Neural cell (in vitro differentiated cells): Measurements from ENCODE around the gene LRP5. TPM values are rescaled to one million over a fixed set of nuclear protein-coding genes. Genes with fewer than 3 reads are reported as not detected.

Source experiments
- H2AFZ ChIP-seq: fragments of 200-600, 300-800 bp; sonication (generic), shearing (Covaris generic); 2 replicates; pipeline ENCODE4 v1.6.0; 2014; ENCODE audit warnings: low read depth, mild to moderate bottlenecking, antibody characterized with exemption, low read length, moderate library complexity
- H3F3A ChIP-seq: fragments of 200-600 bp; shearing (Covaris generic); 2 replicates; pipeline ENCODE4 v1.6.1; 2016; ENCODE audit warnings: mild to moderate bottlenecking, moderate library complexity, mixed read lengths, antibody characterized with exemption, low read length; ENCODE audit not compliant: insufficient read depth, poor library complexity, severe bottlenecking
- H3K27ac ChIP-seq: fragments of 200-600, 300-800 bp; sonication (generic), shearing (Covaris generic); 2 replicates; pipeline ENCODE4 v1.5.1; 2014; ENCODE audit warnings: mild to moderate bottlenecking, low read length, moderate library complexity
- H3K27me3 ChIP-seq: fragments of 300-800, 200-600 bp; sonication (generic), shearing (Covaris generic); 2 replicates; pipeline ENCODE4 v1.6.0; 2014; ENCODE audit warnings: mild to moderate bottlenecking, low read depth, low read length, moderate library complexity; ENCODE audit not compliant: insufficient read depth
- H3K36me3 ChIP-seq: fragments of 300-800, 200-600 bp; sonication (generic), shearing (Covaris generic); 2 replicates; pipeline ENCODE4 v1.5.1; 2014; ENCODE audit warnings: mild to moderate bottlenecking, antibody characterized with exemption, low read length, moderate library complexity; ENCODE audit not compliant: insufficient read depth
- H3K4me2 ChIP-seq: fragments of 300-800, 200-600 bp; sonication (generic), shearing (Covaris generic); 2 replicates; pipeline ENCODE4 v1.6.0; 2014; ENCODE audit warnings: mild to moderate bottlenecking, low read length
- H3K4me3 ChIP-seq: fragments of 300-800, 200-600 bp; sonication (generic), shearing (Covaris generic); 2 replicates; pipeline ENCODE4 v1.5.1; 2014; ENCODE audit warnings: mild to moderate bottlenecking, low read length, moderate library complexity
- H3K79me2 ChIP-seq: fragments of 200-600 bp; shearing (Covaris generic); replicated peaks from 2 replicates; pipeline ENCODE4 v1.6.0; 2014; ENCODE audit warnings: mild to moderate bottlenecking, low read length, moderate library complexity; ENCODE audit not compliant: insufficient read depth
- H3K9ac ChIP-seq: fragments of 300-800, 200-600 bp; sonication (generic), shearing (Covaris generic); 2 replicates; pipeline ENCODE4 v1.6.1; 2016; ENCODE audit warnings: mild to moderate bottlenecking, low read length, mixed read lengths
- H3K9me2 ChIP-seq: fragments of 200-600 bp; shearing (Covaris generic); 2 replicates; pipeline ENCODE4 v1.6.1; 2016; ENCODE audit warnings: mild to moderate bottlenecking, low read length, mixed read lengths; ENCODE audit not compliant: insufficient read depth
- H3K9me3 ChIP-seq: fragments of 200-600, 300-800 bp; sonication (generic), shearing (Covaris generic); 2 replicates; pipeline ENCODE4 v1.6.1; 2016; ENCODE audit warnings: mild to moderate bottlenecking, mixed run types, low read length, moderate library complexity, mixed read lengths
- H4K20me1 ChIP-seq: fragments of 200-600 bp; shearing (Covaris generic); 2 replicates; pipeline ENCODE4 v1.6.1; 2016; ENCODE audit warnings: mild to moderate bottlenecking, mixed run types; ENCODE audit not compliant: insufficient read depth
- EP300 ChIP-seq: fragments of 450-650 bp; conservative IDR thresholded peaks from 2 replicates; pipeline ENCODE4 v1.6.1; 2014; ENCODE audit warnings: antibody characterized with exemption, mild to moderate bottlenecking, moderate library complexity; ENCODE audit not compliant: poor library complexity, severe bottlenecking
- EZH2 ChIP-seq: fragments of 200-600, 300-800 bp; shearing (Covaris generic), sonication (generic); IDR thresholded peaks from 2 replicates; pipeline ENCODE4 v1.6.1; 2014; ENCODE audit warnings: antibody characterized with exemption, low read length, borderline replicate concordance, mild to moderate bottlenecking; ENCODE audit not compliant: insufficient read depth, poor library complexity, severe bottlenecking
- MXI1 ChIP-seq: fragments of 450-650 bp; conservative IDR thresholded peaks from 2 replicates; pipeline ENCODE4 v1.6.1; 2014; ENCODE audit warnings: antibody characterized with exemption, mild to moderate bottlenecking; ENCODE audit not compliant: poor library complexity, severe bottlenecking
- POLR2AphosphoS5 ChIP-seq: IDR thresholded peaks from 2 replicates; pipeline ENCODE4 v1.6.1; 2012
- RAD21 ChIP-seq: fragments of 450-650 bp; conservative IDR thresholded peaks from 2 replicates; pipeline ENCODE4 v1.6.1; 2014; ENCODE audit warnings: antibody characterized with exemption, mild to moderate bottlenecking, moderate library complexity
- SMC3 ChIP-seq: fragments of 450-650 bp; conservative IDR thresholded peaks from 2 replicates; pipeline ENCODE4 v1.6.1; 2014; ENCODE audit warnings: antibody characterized with exemption, mild to moderate bottlenecking, moderate library complexity; ENCODE audit not compliant: poor library complexity
- TAF1 ChIP-seq: IDR thresholded peaks from 2 replicates; pipeline ENCODE4 v1.6.1; 2012; ENCODE audit warnings: low read depth
- polyA plus RNA-seq: library from polyadenylated mRNA; depleted of rRNA; stranded (reverse); fragments of >200 nt; gene quantifications from 2 replicates; pipeline ENCODE4 v1.2.3, GENCODE V29; 2014
- TF ChIP-seq, protein P1 (sequence below): fragments of 450-650 bp; IDR thresholded peaks from 2 replicates; pipeline ENCODE4 v1.5.1; 2014; ENCODE audit warnings: antibody characterized with exemption, mild to moderate bottlenecking, moderate library complexity; ENCODE audit not compliant: poor library complexity, severe bottlenecking
- TF ChIP-seq, protein P2 (sequence below): IDR thresholded peaks from 2 replicates; pipeline ENCODE4 v1.6.1; 2012; ENCODE audit warnings: borderline replicate concordance

The LRP5 gene
- polyA plus RNA-seq, 1 donor from 2014 or later = 3.0 TPM

DNA sequence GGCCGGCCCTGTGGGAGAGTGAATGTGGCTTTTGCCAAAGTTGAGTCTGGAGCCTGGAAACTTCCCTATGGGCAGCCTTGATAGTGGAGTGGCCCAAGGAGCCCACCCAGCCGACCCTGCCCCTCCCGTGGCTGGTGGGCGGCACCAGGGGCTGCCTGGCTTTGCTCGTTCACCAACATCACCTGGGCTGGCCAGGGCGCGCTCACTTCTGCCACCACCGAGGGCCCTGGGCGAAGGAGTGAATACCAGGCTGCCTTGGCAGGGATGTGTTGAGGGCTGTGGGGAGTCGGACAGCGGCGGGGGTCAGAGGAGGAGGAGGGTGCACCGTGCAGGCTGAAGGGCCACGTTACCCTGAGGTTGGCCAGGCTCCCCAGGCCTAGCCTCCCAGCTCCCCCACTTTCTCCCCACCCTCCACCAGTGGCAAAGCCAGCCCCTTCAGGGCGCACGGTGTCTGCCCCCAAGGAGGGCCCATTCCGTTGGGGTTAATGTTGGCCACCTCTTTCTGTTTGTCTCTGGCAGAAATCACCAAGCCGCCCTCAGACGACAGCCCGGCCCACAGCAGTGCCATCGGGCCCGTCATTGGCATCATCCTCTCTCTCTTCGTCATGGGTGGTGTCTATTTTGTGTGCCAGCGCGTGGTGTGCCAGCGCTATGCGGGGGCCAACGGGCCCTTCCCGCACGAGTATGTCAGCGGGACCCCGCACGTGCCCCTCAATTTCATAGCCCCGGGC, 125.7 kb downstream of the LRP5 start:
- Histone ChIP-seq H3K9ac (no peak overlapping the region), H3K9me3 (no peaks in the 10 kb centered on the region), H3K9me2 (no peaks in the 10 kb centered on the region), H3K4me3 (no peak overlapping the region), H3F3A (no peaks in the 10 kb centered on the region), H3K36me3 (no peaks in the 10 kb centered on the region), H2AFZ (no peak overlapping the region), H3K27me3 (no peaks in the 10 kb centered on the region), H4K20me1 (no peaks in the 10 kb centered on the region), H3K79me2 (no peaks in the 10 kb centered on the region), H3K4me2 (no peak overlapping the region), H3K27ac (no peak overlapping the region)
- TF ChIP-seq, protein P1, sequence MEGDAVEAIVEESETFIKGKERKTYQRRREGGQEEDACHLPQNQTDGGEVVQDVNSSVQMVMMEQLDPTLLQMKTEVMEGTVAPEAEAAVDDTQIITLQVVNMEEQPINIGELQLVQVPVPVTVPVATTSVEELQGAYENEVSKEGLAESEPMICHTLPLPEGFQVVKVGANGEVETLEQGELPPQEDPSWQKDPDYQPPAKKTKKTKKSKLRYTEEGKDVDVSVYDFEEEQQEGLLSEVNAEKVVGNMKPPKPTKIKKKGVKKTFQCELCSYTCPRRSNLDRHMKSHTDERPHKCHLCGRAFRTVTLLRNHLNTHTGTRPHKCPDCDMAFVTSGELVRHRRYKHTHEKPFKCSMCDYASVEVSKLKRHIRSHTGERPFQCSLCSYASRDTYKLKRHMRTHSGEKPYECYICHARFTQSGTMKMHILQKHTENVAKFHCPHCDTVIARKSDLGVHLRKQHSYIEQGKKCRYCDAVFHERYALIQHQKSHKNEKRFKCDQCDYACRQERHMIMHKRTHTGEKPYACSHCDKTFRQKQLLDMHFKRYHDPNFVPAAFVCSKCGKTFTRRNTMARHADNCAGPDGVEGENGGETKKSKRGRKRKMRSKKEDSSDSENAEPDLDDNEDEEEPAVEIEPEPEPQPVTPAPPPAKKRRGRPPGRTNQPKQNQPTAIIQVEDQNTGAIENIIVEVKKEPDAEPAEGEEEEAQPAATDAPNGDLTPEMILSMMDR = no peak
- TF ChIP-seq SMC3 (no peak), POLR2AphosphoS5 (no peak), EZH2 (no peak), MXI1 (no peak), TAF1 (no peak), RAD21 (no peak), EP300 (no peak)
- TF ChIP-seq, protein P2, sequence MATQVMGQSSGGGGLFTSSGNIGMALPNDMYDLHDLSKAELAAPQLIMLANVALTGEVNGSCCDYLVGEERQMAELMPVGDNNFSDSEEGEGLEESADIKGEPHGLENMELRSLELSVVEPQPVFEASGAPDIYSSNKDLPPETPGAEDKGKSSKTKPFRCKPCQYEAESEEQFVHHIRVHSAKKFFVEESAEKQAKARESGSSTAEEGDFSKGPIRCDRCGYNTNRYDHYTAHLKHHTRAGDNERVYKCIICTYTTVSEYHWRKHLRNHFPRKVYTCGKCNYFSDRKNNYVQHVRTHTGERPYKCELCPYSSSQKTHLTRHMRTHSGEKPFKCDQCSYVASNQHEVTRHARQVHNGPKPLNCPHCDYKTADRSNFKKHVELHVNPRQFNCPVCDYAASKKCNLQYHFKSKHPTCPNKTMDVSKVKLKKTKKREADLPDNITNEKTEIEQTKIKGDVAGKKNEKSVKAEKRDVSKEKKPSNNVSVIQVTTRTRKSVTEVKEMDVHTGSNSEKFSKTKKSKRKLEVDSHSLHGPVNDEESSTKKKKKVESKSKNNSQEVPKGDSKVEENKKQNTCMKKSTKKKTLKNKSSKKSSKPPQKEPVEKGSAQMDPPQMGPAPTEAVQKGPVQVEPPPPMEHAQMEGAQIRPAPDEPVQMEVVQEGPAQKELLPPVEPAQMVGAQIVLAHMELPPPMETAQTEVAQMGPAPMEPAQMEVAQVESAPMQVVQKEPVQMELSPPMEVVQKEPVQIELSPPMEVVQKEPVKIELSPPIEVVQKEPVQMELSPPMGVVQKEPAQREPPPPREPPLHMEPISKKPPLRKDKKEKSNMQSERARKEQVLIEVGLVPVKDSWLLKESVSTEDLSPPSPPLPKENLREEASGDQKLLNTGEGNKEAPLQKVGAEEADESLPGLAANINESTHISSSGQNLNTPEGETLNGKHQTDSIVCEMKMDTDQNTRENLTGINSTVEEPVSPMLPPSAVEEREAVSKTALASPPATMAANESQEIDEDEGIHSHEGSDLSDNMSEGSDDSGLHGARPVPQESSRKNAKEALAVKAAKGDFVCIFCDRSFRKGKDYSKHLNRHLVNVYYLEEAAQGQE = no peak

DNA sequence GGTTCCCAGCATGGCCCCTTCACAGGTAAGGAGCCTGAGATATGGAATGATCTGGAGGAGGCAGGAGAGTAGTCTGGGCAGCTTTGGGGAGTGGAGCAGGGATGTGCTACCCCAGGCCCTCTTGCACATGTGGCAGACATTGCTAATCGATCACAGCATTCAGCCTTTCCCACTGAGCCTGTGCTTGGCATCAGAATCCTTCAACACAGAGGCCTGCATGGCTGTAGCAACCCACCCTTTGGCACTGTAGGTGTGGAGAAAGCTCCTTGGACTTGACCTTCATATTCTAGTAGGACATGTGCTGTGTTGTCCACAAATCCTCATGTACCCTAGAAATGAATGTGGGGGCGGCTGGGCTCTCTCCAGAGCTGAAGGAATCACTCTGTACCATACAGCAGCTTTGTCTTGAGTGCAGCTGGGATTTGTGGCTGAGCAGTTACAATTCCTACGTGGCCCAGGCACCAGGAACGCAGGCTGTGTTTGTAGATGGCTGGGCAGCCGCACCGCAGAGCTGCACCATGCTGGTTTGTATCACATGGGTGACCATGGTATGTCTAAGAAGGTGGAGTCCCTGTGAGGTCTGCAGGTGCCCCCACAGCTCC, 126.4 kb downstream of the LRP5 start:
- H3K4me2 ChIP-seq = no peak overlapping the region
- no peaks in the 10 kb centered on the region for H3K79me2 ChIP-seq
- H3F3A ChIP-seq = no peaks in the 10 kb centered on the region
- no peaks in the 10 kb centered on the region for H3K27me3 ChIP-seq
- no peak overlapping the region for H3K4me3 ChIP-seq
- H3K27ac ChIP-seq = no peak overlapping the region
- no peaks in the 10 kb centered on the region for H3K9me3 ChIP-seq
- H4K20me1 ChIP-seq = no peaks in the 10 kb centered on the region
- no peak overlapping the region for H2AFZ ChIP-seq
- no peak overlapping the region for H3K9ac ChIP-seq
- TF ChIP-seq, protein P1 = no peak
- TF ChIP-seq TAF1 (no peak), EP300 (no peak), SMC3 (no peak), POLR2AphosphoS5 (no peak), RAD21 (no peak), MXI1 (no peak), EZH2 (no peak)
- TF ChIP-seq, protein P2 = no peak
- no peaks in the 10 kb centered on the region for H3K9me2 ChIP-seq
- H3K36me3 ChIP-seq = no peaks in the 10 kb centered on the region
